ENCODE measurements around the gene TRIM47. TPM values are rescaled to one million over a fixed set of nuclear protein-coding genes. Genes with fewer than 3 reads are reported as not detected.

TRIM47 gene
- total and polyA plus RNA-seq, 2 of the 13 experiments (the other 11 are each of a cell fraction or from before 2014, with no cell fraction given): 33.5 to 82.0 TPM

DNA sequence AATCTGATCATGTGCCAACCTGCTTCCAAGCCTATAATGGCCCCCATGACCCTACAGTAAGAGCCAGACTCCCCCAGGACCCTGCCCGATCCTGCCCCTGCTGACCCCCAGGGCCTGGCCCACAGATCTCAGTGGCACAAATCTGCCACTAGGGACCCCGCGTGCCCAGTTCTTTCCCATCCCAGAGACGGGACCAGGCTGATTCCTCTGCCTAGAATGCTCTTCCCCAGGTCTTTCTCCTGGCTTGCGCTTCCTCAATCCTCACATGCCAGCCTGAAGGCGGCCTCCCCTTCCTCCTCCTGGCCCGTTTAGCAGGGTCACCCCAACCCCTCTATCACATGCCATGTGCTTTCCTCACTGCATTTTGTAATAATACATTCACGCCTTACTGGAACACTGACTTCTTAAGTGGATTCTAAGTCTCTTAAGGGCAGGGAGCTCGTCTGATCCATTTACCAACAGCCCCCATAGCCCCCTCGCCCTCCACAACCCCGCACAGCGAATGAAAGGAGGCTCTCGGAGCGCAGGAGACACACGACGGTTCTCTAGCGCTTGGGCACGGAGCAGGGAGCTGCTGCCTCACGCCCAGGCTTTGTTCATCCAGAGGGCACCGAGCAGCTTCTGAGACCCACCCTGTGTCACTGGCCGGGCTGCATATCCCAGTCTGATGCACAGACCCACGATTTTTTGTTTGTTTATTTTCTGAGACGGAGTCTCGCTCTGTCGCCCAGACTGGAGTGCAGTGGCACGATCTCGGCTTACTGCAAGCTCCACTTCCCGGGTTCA, 17.2 kb upstream of the TRIM47 start (continued):
- TF ChIP-seq HNF4G (IDR thresholded peaks at IDR 0.05; ENCODE audit: borderline replicate concordance, low read depth, low read length) (no peak), HNF4G (CRISPR knock-in tag; IDR thresholded peaks at IDR 0.05; ENCODE audit: borderline replicate concordance, low read depth) (peak; percentile 15; the same call in 1 of the 2 replicates), ZNF33B (CRISPR knock-in tag; IDR thresholded peaks at IDR 0.05) (no peak), ZNF567 (CRISPR knock-in tag; IDR thresholded peaks at IDR 0.05; ENCODE audit: borderline replicate concordance) (0 out of 2 replicates have a peak, but pooled peaks have one; percentile 53), TBL1XR1 (IDR thresholded peaks at IDR 0.05; ENCODE audit: borderline replicate concordance, low read length, partially characterized antibody) (no peak), ZNF451 (CRISPR knock-in tag; IDR thresholded peaks at IDR 0.05) (no peak), SMAD1 (CRISPR knock-in tag; IDR thresholded peaks at IDR 0.05; ENCODE audit: borderline replicate concordance, low read depth) (no peak), NR1H2 (CRISPR knock-in tag; IDR thresholded peaks at IDR 0.05; ENCODE audit: borderline replicate concordance, low read depth) (no peak), PAF1 (CRISPR knock-in tag; IDR thresholded peaks at IDR 0.05) (no peak), CHD2 (IDR thresholded peaks at IDR 0.05; ENCODE audit: low read depth, low read length) (no peak), JUND (CRISPR knock-in tag; IDR thresholded peaks at IDR 0.05) (no peak), SP140L (CRISPR knock-in tag; IDR thresholded peaks at IDR 0.05; ENCODE audit: borderline replicate concordance) (no peak), SMARCE1 (IDR thresholded peaks at IDR 0.05; ENCODE audit: borderline replicate concordance) (no peak), HDAC1 (CRISPR knock-in tag; IDR thresholded peaks at IDR 0.05) (0 out of 2 replicates have a peak, but pooled peaks have one; percentile 23), ZNF598 (CRISPR knock-in tag; IDR thresholded peaks at IDR 0.05; ENCODE audit: borderline replicate concordance) (no peak)
- TF ChIP-seq, protein P1, sequence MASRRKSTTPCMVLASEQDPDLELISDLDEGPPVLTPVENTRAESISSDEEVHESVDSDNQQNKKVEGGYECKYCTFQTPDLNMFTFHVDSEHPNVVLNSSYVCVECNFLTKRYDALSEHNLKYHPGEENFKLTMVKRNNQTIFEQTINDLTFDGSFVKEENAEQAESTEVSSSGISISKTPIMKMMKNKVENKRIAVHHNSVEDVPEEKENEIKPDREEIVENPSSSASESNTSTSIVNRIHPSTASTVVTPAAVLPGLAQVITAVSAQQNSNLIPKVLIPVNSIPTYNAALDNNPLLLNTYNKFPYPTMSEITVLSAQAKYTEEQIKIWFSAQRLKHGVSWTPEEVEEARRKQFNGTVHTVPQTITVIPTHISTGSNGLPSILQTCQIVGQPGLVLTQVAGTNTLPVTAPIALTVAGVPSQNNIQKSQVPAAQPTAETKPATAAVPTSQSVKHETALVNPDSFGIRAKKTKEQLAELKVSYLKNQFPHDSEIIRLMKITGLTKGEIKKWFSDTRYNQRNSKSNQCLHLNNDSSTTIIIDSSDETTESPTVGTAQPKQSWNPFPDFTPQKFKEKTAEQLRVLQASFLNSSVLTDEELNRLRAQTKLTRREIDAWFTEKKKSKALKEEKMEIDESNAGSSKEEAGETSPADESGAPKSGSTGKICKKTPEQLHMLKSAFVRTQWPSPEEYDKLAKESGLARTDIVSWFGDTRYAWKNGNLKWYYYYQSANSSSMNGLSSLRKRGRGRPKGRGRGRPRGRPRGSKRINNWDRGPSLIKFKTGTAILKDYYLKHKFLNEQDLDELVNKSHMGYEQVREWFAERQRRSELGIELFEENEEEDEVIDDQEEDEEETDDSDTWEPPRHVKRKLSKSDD (CRISPR knock-in tag; IDR thresholded peaks at IDR 0.05; ENCODE audit: low read depth): 0 out of 2 replicates have a peak, but pooled peaks have one; percentile 25
- TF ChIP-seq, protein P2, sequence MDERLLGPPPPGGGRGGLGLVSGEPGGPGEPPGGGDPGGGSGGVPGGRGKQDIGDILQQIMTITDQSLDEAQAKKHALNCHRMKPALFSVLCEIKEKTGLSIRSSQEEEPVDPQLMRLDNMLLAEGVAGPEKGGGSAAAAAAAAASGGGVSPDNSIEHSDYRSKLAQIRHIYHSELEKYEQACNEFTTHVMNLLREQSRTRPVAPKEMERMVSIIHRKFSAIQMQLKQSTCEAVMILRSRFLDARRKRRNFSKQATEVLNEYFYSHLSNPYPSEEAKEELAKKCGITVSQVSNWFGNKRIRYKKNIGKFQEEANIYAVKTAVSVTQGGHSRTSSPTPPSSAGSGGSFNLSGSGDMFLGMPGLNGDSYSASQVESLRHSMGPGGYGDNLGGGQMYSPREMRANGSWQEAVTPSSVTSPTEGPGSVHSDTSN (CRISPR knock-in tag; IDR thresholded peaks at IDR 0.05): no peak
- TF ChIP-seq, protein P3, sequence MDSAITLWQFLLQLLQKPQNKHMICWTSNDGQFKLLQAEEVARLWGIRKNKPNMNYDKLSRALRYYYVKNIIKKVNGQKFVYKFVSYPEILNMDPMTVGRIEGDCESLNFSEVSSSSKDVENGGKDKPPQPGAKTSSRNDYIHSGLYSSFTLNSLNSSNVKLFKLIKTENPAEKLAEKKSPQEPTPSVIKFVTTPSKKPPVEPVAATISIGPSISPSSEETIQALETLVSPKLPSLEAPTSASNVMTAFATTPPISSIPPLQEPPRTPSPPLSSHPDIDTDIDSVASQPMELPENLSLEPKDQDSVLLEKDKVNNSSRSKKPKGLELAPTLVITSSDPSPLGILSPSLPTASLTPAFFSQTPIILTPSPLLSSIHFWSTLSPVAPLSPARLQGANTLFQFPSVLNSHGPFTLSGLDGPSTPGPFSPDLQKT (CRISPR knock-in tag; IDR thresholded peaks at IDR 0.05; ENCODE audit: borderline replicate concordance): no peak
- TF ChIP-seq, protein P4, sequence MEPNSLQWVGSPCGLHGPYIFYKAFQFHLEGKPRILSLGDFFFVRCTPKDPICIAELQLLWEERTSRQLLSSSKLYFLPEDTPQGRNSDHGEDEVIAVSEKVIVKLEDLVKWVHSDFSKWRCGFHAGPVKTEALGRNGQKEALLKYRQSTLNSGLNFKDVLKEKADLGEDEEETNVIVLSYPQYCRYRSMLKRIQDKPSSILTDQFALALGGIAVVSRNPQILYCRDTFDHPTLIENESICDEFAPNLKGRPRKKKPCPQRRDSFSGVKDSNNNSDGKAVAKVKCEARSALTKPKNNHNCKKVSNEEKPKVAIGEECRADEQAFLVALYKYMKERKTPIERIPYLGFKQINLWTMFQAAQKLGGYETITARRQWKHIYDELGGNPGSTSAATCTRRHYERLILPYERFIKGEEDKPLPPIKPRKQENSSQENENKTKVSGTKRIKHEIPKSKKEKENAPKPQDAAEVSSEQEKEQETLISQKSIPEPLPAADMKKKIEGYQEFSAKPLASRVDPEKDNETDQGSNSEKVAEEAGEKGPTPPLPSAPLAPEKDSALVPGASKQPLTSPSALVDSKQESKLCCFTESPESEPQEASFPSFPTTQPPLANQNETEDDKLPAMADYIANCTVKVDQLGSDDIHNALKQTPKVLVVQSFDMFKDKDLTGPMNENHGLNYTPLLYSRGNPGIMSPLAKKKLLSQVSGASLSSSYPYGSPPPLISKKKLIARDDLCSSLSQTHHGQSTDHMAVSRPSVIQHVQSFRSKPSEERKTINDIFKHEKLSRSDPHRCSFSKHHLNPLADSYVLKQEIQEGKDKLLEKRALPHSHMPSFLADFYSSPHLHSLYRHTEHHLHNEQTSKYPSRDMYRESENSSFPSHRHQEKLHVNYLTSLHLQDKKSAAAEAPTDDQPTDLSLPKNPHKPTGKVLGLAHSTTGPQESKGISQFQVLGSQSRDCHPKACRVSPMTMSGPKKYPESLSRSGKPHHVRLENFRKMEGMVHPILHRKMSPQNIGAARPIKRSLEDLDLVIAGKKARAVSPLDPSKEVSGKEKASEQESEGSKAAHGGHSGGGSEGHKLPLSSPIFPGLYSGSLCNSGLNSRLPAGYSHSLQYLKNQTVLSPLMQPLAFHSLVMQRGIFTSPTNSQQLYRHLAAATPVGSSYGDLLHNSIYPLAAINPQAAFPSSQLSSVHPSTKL (CRISPR knock-in tag; IDR thresholded peaks at IDR 0.05): no peak; the same call in 1 of the 2 replicates

Data from HepG2 (cell line).